ENCODE results near the gene S100PBP.

Gene S100PBP

DNA sequence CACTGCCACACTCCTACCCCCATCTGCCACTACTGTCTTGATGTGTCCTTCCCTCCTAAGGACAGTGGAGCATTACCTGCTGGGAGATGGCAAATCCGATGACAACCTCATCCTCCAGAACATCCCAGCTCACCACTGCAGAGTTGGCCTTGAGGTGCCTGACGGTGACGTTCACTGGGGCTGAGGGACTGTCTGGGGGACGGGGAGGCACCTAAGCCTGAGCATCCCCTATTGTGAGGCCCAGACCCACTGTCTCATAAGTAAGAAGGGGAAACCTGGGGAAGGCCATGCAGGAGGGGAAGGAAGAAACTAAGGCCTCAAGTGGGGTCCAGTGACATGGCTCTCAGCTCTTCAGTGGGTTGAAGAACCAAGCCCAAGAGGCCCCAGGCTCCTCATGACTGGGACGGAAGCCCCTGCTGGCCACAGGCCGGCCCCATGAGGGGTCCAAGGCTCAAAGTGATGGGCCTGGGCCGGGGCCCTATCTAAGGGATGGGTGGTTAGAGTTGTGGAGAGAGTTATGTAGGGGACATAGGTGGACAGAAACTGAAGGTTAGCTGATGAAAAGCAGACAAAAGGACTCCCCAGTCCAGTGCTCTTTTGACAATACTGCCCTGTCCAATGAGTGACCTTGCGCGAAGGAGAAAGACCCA, 51.5 kb downstream of the S100PBP start:
- no peak for DNase-seq (ENCODE audit: low read depth in 1 of 2, low spot score in 1 of 2)

GRCh38 chr1:32869923-32870614, 52.6 kb downstream of the S100PBP start:
- no peak for DNase-seq (ENCODE audit: low read depth in 1 of 2, low spot score in 1 of 2)

- no peak for DNase-seq (ENCODE audit: low read depth in 1 of 2, low spot score in 1 of 2)
These were observed 53.3 kb downstream of the S100PBP start, which contains the start of gene FNDC5 for GRCh38 chr1:32870615-32871363. Gene FNDC5, minus strand, starts transcription at chr1:32870912.

GRCh38 chr1:32871364-32872191, 54.1 kb downstream of the S100PBP start:
- no peak for DNase-seq (ENCODE audit: low read depth in 1 of 2, low spot score in 1 of 2)

DNA sequence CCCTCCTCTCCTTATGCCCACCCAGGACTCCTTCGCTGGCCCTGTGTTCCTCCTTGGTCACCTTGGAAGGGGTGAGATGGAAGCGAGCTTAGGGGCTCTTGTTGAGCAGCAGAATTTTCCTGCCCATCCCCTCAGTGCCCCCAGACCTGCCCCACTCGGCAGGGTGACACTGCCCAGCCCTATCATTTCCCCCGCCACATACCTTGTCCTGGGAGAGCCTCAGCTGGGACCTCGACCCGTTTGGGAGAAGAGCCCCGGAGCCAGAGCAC, 54.7 kb downstream of the S100PBP start:
- DNase-seq (ENCODE audit: low read depth in 1 of 2, low spot score in 1 of 2), result no peak

DNA sequence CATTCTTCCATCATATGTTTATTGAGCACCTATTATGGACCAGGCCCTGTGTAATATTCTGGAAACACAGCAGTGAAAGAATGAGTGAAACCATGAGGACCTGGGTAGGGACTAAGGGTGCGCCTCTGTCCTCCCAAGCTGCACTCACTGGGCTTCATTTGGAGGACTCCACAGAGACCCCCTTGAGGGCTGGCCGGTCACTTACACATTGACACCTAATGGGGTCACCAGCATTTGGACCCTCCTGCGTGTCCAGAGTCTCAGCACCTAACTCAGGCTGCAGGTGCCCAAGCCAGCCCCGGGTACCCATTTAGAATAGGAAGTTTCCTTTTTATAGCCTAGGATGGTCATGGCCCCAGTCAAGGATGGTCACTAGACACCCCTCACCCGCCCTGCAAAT, 56.0 kb downstream of the S100PBP start:
- no peak for DNase-seq (ENCODE audit: low read depth in 1 of 2, low spot score in 1 of 2)

GRCh38 chr1:32874860-32875752, 57.7 kb downstream of the S100PBP start:
- no peak for DNase-seq (ENCODE audit: low read depth in 1 of 2, low spot score in 1 of 2)

DNA sequence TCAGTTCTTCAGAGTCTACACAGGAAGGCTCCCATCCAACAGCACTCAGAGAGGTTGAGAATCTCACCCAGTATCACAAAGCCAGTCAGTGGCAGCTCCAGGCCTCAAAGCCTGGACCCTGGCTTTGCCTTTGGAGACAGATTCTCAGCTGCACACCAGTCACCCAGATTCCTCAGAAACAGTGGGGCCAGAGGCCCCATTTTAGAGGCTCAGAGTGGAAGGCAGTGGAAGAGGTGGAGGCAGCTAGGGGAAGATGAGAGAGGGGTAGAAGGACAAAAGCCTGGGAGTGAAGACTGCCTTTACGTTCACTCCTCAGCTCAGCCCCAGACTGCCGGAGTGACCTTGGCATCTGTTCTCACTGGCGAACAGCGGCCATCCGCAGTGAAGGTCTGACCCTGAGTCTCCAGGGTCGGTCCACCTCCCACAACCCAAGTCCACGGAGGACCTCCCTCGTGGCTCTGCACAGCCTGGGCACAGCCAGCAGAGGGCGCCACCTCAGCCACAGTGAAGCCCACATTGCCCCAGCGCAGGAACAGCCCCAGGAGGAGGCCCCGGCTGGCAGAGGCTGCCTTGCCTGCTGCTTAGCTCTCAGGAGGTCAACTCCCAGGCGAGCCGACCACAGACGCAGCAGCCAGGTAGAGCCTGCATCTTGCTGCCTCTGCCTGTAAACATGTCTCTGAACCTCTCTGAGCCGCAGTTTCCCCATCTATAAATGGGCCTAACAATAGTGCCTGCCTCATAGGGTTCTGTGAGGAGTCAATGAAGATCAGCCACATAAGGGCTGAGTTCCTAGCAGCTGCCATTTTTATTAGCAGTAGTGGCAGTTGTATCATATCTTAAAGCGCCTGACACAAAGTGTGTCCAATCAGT, 59.1 kb downstream of the S100PBP start:
- DNase-seq (ENCODE audit: low read depth in 1 of 2, low spot score in 1 of 2), result peak in 1 of 2 donors; percentile 35

- no peak for DNase-seq (ENCODE audit: low read depth in 1 of 2, low spot score in 1 of 2)
These were observed 60.0 kb downstream of the S100PBP start for GRCh38 chr1:32877211-32878110.

DNA sequence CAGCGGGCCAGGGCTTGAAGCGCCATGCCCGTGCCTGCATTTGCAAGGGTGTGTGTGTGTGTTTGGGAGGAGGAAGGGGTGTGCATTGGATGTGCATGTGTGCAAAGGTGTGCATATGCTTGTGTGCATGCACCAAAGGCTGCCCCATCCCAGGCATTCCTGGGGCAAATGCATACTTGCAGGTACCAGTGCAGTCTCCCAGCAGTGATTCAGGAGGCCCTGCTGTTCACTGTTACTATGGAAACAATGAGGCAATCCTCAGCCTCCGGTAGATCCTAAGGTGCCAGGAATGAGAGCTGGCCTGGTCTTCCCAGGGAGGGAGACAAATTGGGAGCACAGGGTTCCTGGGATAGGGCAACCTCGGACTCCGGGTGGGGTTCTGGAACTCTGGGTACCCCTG, 60.7 kb downstream of the S100PBP start:
- no peak for DNase-seq (ENCODE audit: low read depth in 1 of 2, low spot score in 1 of 2)

DNA sequence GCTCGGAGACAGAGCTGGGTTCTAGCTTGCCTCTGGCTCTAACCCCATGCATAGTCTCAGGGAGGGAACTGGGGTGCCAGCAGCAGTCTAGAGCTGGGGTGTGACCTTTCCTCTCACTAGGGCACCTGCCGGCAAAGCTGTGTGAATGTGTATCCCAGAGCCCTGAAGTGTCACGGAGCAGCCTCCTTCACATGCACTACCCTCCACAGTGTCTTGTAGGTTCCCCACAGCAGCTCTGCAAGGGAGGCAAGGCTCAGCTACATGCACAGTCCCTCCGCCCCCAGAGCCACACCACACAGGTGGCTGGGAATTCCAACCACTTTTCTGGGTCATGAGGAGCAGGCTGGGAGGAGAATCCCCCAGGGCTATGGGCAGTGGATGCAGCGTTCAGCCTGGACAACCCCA, 61.2 kb downstream of the S100PBP start:
- no peak for DNase-seq (ENCODE audit: low read depth in 1 of 2, low spot score in 1 of 2)

- no peak for DNase-seq (ENCODE audit: low read depth in 1 of 2, low spot score in 1 of 2)
These were observed 63.8 kb downstream of the S100PBP start for GRCh38 chr1:32881291-32881690.

DNA sequence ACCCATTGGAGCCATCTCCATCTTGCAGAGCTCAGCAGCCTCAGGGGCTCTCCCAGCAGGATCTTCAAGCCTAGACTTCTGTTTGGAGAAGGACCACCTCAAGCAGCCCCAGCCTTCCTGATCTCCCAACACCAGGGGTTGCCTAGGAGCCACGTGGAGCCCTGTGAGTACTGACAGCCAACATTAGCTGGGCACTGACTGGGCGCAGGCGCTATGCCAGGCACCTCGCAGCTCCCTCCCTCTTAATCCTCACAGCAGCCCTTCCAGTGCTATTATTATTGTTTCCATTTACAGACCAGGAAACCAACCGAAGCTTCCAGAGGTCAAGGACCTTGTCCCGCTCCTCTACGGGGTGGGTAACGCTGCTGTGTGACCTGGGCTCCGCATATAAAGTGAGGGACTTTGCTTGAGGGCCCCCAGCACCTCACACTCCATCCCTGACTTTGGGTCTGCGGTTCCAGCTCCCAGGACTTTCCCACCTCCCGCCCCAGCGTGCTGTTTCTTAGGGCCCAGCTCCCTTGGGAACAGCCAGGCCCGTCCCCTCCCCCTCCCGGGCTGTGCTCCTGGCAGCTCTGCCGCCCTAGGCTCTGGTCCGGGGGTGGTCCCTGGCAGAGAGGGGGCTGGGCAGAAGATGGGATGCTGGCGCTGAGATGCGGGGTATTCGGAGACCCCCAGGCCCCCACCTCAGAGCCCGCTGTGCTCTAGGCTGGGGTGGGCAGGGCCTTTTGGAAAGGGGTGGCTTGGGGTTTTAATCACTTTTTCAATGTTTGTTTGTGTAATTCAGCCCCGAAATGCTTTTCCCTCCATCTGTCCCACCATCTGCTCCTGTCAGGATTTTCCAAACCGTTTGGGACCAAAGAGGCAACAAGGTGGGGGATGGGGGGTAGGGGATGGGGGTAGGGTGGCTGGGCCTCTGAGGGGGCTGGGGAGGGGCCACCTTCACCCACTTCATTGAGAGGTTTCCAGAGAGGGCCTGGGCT, 64.7 kb downstream of the S100PBP start:
- DNase-seq (ENCODE audit: low read depth in 1 of 2, low spot score in 1 of 2), result no peak

DNA sequence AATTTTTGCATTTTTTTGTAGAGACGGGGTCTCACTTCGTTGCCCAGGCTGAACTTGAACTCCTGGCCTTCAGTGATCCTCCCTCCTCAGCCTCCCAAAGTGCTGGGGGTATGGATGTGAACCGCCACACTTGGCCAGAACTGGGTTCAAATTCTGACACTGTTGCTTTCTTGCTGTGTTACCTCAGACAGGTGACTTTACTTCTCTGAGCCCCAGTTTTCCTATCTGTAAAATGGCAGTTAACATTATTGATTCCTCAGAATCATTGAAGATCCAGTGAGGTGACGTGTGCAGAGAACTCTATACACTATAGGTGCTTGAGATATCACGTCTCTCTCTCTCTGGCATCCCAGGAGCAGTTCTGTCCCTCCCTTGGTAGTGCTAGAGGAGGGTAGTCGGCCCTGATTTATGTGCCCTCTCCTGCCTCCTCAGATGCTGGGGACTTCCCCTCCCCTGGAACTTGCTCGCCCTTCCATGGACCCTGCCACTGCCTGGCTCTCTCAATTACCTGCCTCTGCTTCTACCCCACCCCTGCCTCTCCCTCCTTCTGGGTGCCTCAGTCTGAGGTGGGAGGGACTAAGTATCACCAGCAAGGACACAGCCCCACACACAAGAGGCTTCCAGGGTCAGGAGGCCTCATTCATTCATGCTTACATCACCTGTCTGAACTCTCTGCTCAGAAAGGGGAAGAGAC, 66.0 kb downstream of the S100PBP start:
- no peak for DNase-seq (ENCODE audit: low read depth in 1 of 2, low spot score in 1 of 2)

DNA sequence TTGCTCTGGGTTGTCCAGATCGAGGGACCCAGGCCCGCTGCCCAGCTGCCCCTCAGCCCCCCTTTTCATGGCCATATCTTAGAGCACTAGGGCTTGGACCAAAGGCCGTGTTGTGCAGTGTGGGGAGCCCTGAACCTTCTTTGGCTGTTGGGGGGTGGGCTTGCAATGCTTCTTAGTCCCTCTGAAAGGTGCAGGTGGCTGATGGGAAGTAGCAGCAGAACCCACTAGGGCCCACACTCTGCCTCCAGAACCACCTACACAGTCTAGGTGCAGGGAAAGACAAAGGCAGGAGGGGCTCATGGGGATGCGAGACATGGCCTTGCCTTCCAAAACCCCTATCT, 66.5 kb downstream of the S100PBP start:
- no peak for DNase-seq (ENCODE audit: low read depth in 1 of 2, low spot score in 1 of 2)

DNA sequence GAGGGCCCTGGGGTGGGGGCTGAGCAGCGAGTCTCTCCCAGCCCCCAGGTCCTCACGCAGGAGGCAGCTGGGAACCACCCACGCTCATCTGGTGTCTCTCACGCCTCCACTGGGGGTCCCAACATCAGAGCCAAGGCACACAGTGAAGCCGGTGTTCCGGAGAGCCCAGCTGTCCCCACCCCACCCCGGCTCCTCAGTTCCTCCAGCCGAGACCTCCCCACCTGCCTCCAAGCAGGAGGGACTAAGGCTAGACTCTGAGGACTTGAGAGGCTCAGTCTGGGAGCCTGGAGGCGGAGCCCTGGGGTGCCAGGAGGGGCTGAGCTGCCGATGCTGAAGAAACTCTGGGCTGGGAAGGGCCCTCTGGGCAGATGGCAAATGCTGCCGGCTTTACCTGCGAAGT, 67.3 kb downstream of the S100PBP start:
- DNase-seq (ENCODE audit: low read depth in 1 of 2, low spot score in 1 of 2), result no peak

DNA sequence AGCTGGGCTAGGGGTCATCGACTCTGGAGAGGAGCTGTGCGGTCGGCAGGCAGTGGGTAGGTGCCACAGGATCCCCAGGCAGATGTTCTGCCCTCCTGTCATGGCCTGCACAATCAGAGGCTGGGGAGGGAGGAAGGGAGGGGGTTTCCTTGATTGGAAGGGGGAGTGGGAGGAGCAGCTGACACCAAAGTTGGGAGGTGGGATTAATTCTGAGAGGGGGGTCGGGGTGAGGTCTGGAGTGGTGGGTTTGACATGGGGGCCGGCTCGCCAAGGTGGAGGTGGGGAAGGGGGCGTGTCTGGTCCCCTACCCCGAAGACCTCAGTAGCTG, 68.2 kb downstream of the S100PBP start:
- DNase-seq (ENCODE audit: low read depth in 1 of 2, low spot score in 1 of 2), result no peak

Measured in activated CD4-positive, alpha-beta T cell treated with anti-CD3 and anti-CD28 coated beads, Interleukin-2, amount 50 U/mL, for 24 hours (primary cell).